ENCODE results near the gene DENND2D.

DNA sequence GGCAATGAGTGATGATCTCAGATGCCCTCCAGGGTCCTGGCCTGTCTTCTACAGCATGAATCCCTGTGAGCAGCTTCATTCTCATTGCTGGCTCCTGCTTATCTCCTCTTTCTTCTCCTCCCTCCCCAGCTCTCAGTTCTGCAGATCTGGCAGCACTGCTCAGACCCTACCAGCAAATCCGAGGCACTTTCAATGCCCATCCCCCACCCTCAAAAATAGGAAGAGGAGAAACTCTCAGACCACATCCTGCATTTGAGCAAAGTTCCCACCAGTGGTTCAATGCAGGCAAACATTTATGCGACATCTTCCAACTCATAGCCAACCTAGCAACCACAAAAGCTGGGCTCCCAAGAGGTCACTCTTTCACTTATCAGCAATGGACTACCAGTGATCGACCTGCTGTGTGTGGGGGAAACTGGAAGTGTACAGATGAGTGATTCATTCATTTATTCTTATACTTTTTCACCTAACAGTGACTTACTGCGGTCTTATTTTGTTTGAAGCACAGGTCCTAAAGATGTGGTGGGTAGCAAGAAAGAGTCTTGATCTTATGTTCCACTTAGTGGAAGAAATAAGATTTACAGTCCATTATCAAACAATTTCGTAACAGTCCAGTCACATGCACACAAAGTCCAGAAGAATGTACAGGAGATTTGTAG is 21.3 kb upstream of the DENND2D start:
- TF ChIP-seq, protein P1, sequence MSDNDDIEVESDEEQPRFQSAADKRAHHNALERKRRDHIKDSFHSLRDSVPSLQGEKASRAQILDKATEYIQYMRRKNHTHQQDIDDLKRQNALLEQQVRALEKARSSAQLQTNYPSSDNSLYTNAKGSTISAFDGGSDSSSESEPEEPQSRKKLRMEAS (IDR thresholded peaks at IDR 0.05; ENCODE audit: insufficient read depth, insufficient read length) = no peak
- TF ChIP-seq EZH2 (IDR thresholded peaks at IDR 0.05; ENCODE audit: borderline replicate concordance, low read depth, low read length, severe bottlenecking) = no peak
- TF ChIP-seq, protein P2, sequence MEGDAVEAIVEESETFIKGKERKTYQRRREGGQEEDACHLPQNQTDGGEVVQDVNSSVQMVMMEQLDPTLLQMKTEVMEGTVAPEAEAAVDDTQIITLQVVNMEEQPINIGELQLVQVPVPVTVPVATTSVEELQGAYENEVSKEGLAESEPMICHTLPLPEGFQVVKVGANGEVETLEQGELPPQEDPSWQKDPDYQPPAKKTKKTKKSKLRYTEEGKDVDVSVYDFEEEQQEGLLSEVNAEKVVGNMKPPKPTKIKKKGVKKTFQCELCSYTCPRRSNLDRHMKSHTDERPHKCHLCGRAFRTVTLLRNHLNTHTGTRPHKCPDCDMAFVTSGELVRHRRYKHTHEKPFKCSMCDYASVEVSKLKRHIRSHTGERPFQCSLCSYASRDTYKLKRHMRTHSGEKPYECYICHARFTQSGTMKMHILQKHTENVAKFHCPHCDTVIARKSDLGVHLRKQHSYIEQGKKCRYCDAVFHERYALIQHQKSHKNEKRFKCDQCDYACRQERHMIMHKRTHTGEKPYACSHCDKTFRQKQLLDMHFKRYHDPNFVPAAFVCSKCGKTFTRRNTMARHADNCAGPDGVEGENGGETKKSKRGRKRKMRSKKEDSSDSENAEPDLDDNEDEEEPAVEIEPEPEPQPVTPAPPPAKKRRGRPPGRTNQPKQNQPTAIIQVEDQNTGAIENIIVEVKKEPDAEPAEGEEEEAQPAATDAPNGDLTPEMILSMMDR (IDR thresholded peaks at IDR 0.05; ENCODE audit: extremely low read depth in 1 of 2, insufficient read depth in 1 of 2, low read depth in 1 of 2, low read length in 2 of 2) = no peak
- no peak for TF ChIP-seq POLR2A (IDR thresholded peaks at IDR 0.05; ENCODE audit: low read depth, low read length)
- TF ChIP-seq POLR2AphosphoS5 (IDR thresholded peaks at IDR 0.05; ENCODE audit: insufficient read depth, low read depth, low read length) = no peak
- TF ChIP-seq GATA2 (IDR thresholded peaks at IDR 0.05; ENCODE audit: insufficient read depth, insufficient read length, low read depth, low read length) = no peak
- no peak for TF ChIP-seq FOS (IDR thresholded peaks at IDR 0.05; ENCODE audit: borderline replicate concordance, insufficient read depth, low read length)

All from endothelial cell of umbilical vein (primary cell).